GM10248 (cell line): Measurements from ENCODE around the gene RIN3.

ENCODE experiments used
- CTCF ChIA-PET: fragments of 300-600 bp; sonication (Branson Sonifier 250); formaldehyde crosslinking; extraction: SDS; loops from one replicate; lab custom pipeline; 2021; ENCODE audit warnings: antibody characterized with exemption; lab: Yijun Ruan, JAX
- POLR2A ChIA-PET: fragments of 350-650 bp; sonication (Branson Sonifier 250); formaldehyde crosslinking; extraction: SDS; loops from one replicate; lab custom pipeline; 2020; ENCODE audit warnings: antibody characterized with exemption; lab: Yijun Ruan, JAX
- DNase-seq: peaks from one replicate; pipeline ENCODE4 v3.0.0; 2012; ENCODE audit errors: extremely low spot score
- CTCF ChIP-seq: IDR thresholded peaks from 2 replicates; pipeline ENCODE4 v1.5.1; 2012; ENCODE audit warnings: mild to moderate bottlenecking, low read depth; ENCODE audit errors: extremely low read depth, missing control alignments, control extremely low read depth

Gene RIN3

GRCh38 chr14:92555465-92556111 lies 42.0 kb downstream of the RIN3 start:
- TF ChIP-seq CTCF = no peak
- ChIA-PET CTCF (interaction anchor here (0.9 to 2.3 kb wide), 10 partner anchors 8 to 51 kb away, joined by 3 to 8 read pairs (median 3); no protein-coding TSS in a partner anchor), POLR2A (no interaction called here)
- no peak for DNase-seq

GRCh38 chr14:92556255-92556741 lies 42.7 kb downstream of the RIN3 start:
- POLR2A ChIA-PET = interaction anchor here (0.5 kb wide), 1 partner anchor 1058 kb away, joined by 7 read pairs; no protein-coding TSS in a partner anchor
- no peak for DNase-seq
- no peak for TF ChIP-seq CTCF
- CTCF ChIA-PET = interaction anchor here (0.9 to 2.3 kb wide), 7 partner anchors 9 to 52 kb away, joined by 3 to 8 read pairs (median 3); no protein-coding TSS in a partner anchor

- TF ChIP-seq CTCF = no peak
- no peak for DNase-seq
- CTCF ChIA-PET = interaction anchor here (0.8 to 2.3 kb wide), 9 partner anchors 8 to 31 kb away, joined by 3 to 8 read pairs (median 4); no protein-coding TSS in a partner anchor
- POLR2A ChIA-PET = interaction anchor here (0.5 kb wide), 1 partner anchor 1058 kb away, joined by 7 read pairs; no protein-coding TSS in a partner anchor
Measured at GRCh38 chr14:92556863-92557543, 43.4 kb downstream of the RIN3 start.

- DNase-seq = no peak
- CTCF ChIA-PET = interaction anchor here (0.8 to 2.1 kb wide), 7 partner anchors 9 to 48 kb away, joined by 3 to 7 read pairs (median 4); no protein-coding TSS in a partner anchor
- POLR2A ChIA-PET = no interaction called here
- TF ChIP-seq CTCF = no peak
Measured at GRCh38 chr14:92557544-92557912, 43.9 kb downstream of the RIN3 start.

- TF ChIP-seq CTCF = no peak
- ChIA-PET CTCF (interaction anchor here (1.1 to 2.1 kb wide), 7 partner anchors 8 to 49 kb away, joined by 3 to 7 read pairs (median 5); no protein-coding TSS in a partner anchor), POLR2A (interaction anchor here (0.6 kb wide), 1 partner anchor 24 kb away, joined by 3 read pairs; no protein-coding TSS in a partner anchor)
- DNase-seq = no peak
Measured at GRCh38 chr14:92558319-92558718, 44.7 kb downstream of the RIN3 start.

GRCh38 chr14:92559486-92559885 lies 45.9 kb downstream of the RIN3 start:
- TF ChIP-seq CTCF = no peak
- POLR2A ChIA-PET = no interaction called here
- CTCF ChIA-PET = interaction anchor here (1.2 kb wide), 1 partner anchor 17 kb away, joined by 6 read pairs; no protein-coding TSS in a partner anchor
- no peak for DNase-seq
